HFFc6 (cell line): Measurements from ENCODE around the gene ECT2. TPM values are rescaled to one million over a fixed set of nuclear protein-coding genes. Genes with fewer than 3 reads are reported as not detected.

ENCODE experiments used
- DNase-seq: peaks from one replicate; pipeline ENCODE4 v3.0.0-alpha.2; 2018
- H3K27ac Mint-ChIP-seq: 2 replicates; pipeline ENCODE4 v1.8.0; 2020; ENCODE audit warnings: mild to moderate bottlenecking, mixed read lengths
- H3K27me3 Mint-ChIP-seq: 2 replicates; pipeline ENCODE4 v1.8.0; 2021; ENCODE audit warnings: mild to moderate bottlenecking, moderate library complexity, mixed read lengths; ENCODE audit not compliant: insufficient read depth
- H3K36me3 Mint-ChIP-seq: 2 replicates; pipeline ENCODE4 v1.8.0; 2021; ENCODE audit warnings: low read depth, mixed read lengths
- H3K4me1 Mint-ChIP-seq: 2 replicates; pipeline ENCODE4 v1.8.0; 2020; ENCODE audit warnings: low read depth, mixed read lengths
- H3K4me3 Mint-ChIP-seq: 2 replicates; pipeline ENCODE4 v1.8.0; 2020; ENCODE audit warnings: mild to moderate bottlenecking, moderate library complexity, mixed read lengths
- H3K9me3 Mint-ChIP-seq: 2 replicates; pipeline ENCODE4 v1.8.0; 2020; ENCODE audit warnings: mild to moderate bottlenecking, mixed read lengths
- total RNA-seq, 6 experiments: library from RNA; stranded (reverse); fragmentation: NEBNext Ultra II Directional; extraction: Animal tissue kit (Norgen Biotek cat#: 25700); gene quantifications; 2 replicates in 1 of 6; 3 replicates in 5 of 6; pipeline ENCODE4 v1.2.3, GENCODE V29; 2021
- TF ChIP-seq, protein P1 (sequence below): fragments of 200-600 bp; sonication (generic); IDR thresholded peaks from 2 replicates; pipeline ENCODE4 v1.5.0; 2021; ENCODE audit warnings: antibody characterized with exemption, mild to moderate bottlenecking

ECT2 gene
- total RNA-seq, 6 experiments from 2014 or later: 29.1 to 62.4 (median 50.6) TPM

DNA sequence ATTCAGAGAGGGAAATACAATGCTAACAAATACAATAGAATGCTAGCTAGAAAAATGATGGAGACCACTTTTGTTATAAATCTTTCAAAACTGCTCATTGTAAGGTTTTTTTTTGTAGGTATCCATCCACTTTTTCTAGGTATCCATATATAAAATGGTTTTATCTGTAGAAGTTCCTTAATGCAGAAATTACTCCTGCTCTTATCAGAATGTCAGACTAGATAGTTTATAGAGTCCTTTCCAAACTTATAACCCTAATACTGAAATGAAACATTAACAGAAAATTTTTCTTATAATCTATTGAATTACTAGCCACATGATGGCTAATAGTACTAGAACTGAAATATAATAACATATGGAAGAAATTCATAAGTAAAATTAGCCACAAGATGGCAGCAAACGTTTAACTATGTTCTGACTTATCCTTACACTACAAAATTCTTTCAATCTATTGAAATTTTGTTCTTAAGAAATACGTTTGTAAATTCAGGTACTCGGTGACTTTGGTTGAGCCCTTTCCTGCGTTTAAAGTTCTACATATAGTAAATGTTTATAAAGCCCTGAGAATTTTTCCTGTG is 58.5 kb downstream of the ECT2 start:
- Mint-ChIP-seq H3K4me1 (no peaks in the 10 kb centered on the region), H3K9me3 (no peaks in the 10 kb centered on the region), H3K27me3 (peaks cover 2% of the 10 kb centered on the region; the same call in 1 of the 2 replicates), H3K27ac (no peak overlapping the region), H3K4me3 (no peak overlapping the region), H3K36me3 (no peaks in the 10 kb centered on the region; the same call in 1 of the 2 replicates)
- TF ChIP-seq, protein P1, sequence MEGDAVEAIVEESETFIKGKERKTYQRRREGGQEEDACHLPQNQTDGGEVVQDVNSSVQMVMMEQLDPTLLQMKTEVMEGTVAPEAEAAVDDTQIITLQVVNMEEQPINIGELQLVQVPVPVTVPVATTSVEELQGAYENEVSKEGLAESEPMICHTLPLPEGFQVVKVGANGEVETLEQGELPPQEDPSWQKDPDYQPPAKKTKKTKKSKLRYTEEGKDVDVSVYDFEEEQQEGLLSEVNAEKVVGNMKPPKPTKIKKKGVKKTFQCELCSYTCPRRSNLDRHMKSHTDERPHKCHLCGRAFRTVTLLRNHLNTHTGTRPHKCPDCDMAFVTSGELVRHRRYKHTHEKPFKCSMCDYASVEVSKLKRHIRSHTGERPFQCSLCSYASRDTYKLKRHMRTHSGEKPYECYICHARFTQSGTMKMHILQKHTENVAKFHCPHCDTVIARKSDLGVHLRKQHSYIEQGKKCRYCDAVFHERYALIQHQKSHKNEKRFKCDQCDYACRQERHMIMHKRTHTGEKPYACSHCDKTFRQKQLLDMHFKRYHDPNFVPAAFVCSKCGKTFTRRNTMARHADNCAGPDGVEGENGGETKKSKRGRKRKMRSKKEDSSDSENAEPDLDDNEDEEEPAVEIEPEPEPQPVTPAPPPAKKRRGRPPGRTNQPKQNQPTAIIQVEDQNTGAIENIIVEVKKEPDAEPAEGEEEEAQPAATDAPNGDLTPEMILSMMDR: peak; percentile 78
- DNase-seq: peak; percentile 50

DNA sequence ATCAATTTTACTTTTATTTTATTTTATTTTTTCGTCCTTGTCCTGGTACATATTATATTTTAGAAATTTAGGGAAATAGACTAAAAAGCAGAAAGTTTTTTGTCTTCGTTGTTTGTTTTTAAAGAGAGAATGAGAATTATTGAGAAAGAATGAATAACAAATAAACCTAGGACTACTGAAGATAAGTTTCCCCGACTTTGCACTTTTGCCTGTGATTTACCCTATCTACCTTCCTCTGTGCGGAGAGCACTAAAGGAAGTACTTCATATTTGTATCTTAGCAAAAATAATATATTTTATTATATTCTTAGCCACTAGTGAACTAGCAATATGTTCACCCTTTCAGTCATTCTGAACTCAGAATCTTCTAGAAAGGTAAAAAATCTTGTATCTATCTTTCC is 60.6 kb downstream of the ECT2 start:
- Mint-ChIP-seq H3K36me3 (no peaks in the 10 kb centered on the region; the same call in 1 of the 2 replicates), H3K4me1 (no peaks in the 10 kb centered on the region), H3K9me3 (no peaks in the 10 kb centered on the region), H3K4me3 (no peak overlapping the region), H3K27ac (no peak overlapping the region), H3K27me3 (peaks cover 2% of the 10 kb centered on the region; the same call in 1 of the 2 replicates)
- DNase-seq: no peak
- TF ChIP-seq, protein P1: no peak

DNA sequence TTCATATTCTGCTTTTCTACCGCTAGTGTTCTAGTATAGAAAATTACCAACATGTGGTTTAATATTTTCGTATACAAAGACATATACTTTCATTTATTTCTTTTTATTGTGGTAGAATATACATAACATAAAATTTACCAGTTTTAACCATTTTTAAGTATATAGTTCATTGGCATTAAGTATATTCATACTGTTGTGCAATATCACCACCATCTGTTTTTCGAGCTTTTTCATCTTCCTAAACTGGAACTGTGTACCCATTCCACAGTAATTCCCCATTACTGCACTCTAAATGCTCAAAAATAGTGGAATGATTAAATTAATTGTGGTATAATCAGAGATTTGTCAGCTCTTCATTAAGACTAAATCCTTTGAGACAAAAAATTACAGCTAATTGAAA is 62.9 kb downstream of the ECT2 start:
- no peak for DNase-seq
- no peaks in the 10 kb centered on the region; the same call in 1 of the 2 replicates for H3K4me1 Mint-ChIP-seq
- no peaks in the 10 kb centered on the region; the same call in 1 of the 2 replicates for H3K36me3 Mint-ChIP-seq
- H3K27me3 Mint-ChIP-seq: peaks cover 2% of the 10 kb centered on the region; the same call in 1 of the 2 replicates
- no peak overlapping the region for H3K27ac Mint-ChIP-seq
- no peaks in the 10 kb centered on the region for H3K9me3 Mint-ChIP-seq
- TF ChIP-seq, protein P1: no peak
- no peak overlapping the region for H3K4me3 Mint-ChIP-seq

DNA sequence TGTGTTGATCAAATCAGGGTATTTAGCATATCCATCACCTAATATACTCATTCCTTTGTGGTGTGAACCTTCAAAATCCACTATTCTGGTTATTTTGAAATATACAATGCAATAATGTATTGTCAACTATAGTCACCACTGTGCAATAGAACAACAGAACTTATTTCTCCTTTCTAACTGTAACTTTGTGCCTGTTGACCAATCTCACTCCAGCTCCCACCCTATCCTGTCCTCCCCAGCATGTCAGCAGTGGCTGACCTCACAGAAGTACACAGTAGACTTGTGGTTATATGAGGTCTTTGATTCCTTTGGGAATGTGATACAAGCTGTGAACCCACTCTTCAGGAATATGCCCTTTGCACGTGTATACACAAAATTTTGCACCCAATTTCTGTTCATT is 64.2 kb downstream of the ECT2 start:
- Mint-ChIP-seq H3K4me1 (no peaks in the 10 kb centered on the region; the same call in 1 of the 2 replicates), H3K27me3 (peaks cover 2% of the 10 kb centered on the region; the same call in 1 of the 2 replicates), H3K36me3 (no peaks in the 10 kb centered on the region), H3K9me3 (no peaks in the 10 kb centered on the region), H3K27ac (no peak overlapping the region), H3K4me3 (no peak overlapping the region)
- DNase-seq: no peak
- TF ChIP-seq, protein P1: no peak

DNA sequence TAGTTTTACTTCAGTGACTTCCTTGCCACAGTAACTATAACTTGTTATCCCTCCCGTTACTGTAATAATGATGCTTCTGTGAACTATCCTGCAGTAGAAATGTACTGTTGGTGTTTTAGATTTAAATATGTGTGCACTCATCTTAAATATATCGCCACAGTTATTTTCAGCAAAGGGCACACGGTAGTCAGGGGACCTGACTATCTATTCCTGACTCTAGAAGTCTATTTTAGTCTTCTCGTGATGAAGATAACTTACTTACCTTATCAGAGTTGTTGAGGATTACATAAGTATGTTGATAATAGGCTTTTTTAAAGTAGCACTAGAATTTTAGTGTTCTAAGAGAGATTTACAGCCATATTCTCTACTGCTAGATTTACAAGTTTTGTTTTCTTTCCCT is 65.3 kb downstream of the ECT2 start:
- H3K9me3 Mint-ChIP-seq: no peaks in the 10 kb centered on the region
- no peak overlapping the region for H3K4me3 Mint-ChIP-seq
- DNase-seq: no peak
- TF ChIP-seq, protein P1: no peak
- peaks cover 2% of the 10 kb centered on the region; the same call in 1 of the 2 replicates for H3K27me3 Mint-ChIP-seq
- H3K27ac Mint-ChIP-seq: peak overlapping the region; percentile 42; the same call in 1 of the 2 replicates
- H3K4me1 Mint-ChIP-seq: no peaks in the 10 kb centered on the region; the same call in 1 of the 2 replicates
- H3K36me3 Mint-ChIP-seq: peaks cover 9% of the 10 kb centered on the region
